GM12874 (cell line): ENCODE measurements around the gene RPL35A.

Experiments used
- TF ChIP-seq, protein P1 (sequence below): IDR thresholded peaks from 2 replicates; pipeline ENCODE4 v1.5.1; 2011; ENCODE audit warnings: low read depth, mild to moderate bottlenecking, control low read depth, low read length, moderate library complexity; ENCODE audit not compliant: insufficient read depth

The RPL35A gene

DNA sequence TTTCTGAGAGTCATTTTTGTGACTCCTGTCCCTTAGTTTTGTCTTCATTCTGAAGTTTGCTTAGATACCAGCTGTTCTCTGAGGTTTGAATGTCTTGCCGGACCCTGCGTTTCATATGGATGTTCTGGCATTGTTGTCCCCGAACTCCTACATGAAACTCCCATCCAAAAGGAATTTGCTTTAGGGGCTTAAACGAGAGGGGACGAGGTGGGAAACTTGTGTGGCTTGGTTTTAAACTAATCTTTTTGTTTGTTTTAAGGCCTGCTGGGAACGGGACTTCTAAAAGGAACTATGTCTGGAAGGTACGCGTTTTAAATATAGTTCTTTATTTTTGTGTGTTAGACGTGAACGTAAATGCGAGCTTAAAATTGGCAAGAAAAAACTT lies 679 bp downstream of the RPL35A start:
- TF ChIP-seq, protein P1, sequence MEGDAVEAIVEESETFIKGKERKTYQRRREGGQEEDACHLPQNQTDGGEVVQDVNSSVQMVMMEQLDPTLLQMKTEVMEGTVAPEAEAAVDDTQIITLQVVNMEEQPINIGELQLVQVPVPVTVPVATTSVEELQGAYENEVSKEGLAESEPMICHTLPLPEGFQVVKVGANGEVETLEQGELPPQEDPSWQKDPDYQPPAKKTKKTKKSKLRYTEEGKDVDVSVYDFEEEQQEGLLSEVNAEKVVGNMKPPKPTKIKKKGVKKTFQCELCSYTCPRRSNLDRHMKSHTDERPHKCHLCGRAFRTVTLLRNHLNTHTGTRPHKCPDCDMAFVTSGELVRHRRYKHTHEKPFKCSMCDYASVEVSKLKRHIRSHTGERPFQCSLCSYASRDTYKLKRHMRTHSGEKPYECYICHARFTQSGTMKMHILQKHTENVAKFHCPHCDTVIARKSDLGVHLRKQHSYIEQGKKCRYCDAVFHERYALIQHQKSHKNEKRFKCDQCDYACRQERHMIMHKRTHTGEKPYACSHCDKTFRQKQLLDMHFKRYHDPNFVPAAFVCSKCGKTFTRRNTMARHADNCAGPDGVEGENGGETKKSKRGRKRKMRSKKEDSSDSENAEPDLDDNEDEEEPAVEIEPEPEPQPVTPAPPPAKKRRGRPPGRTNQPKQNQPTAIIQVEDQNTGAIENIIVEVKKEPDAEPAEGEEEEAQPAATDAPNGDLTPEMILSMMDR = no peak

DNA sequence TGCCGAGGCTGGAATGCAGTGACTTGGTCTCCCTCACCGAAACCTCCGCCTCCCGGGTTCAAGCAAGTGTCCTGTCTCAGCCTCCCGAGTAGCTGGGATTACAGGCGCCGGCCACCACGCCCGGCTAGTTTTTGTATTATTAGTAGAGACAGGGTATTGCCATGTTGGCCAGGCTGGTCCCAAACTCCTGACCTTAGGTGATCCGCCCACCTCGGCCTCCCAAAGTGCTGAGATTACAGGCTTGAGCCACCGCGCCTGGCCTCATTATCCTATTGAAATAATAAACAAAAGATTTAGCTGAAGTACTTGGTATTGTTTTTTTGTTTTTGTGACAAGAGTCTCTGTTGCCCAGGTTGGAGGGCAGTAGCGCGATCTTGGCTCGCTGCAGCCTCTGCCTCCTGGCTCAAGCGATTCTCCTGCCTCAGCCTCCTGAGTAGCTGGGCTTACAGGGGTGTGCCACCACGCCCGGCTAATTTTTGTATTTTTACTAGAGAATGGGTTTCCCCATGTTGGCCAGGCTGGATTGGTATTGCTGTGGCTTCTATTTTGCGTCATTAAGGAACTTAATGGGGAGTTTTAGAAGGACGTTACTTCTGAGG lies 1.5 kb downstream of the RPL35A start:
- TF ChIP-seq, protein P1 = no peak

DNA sequence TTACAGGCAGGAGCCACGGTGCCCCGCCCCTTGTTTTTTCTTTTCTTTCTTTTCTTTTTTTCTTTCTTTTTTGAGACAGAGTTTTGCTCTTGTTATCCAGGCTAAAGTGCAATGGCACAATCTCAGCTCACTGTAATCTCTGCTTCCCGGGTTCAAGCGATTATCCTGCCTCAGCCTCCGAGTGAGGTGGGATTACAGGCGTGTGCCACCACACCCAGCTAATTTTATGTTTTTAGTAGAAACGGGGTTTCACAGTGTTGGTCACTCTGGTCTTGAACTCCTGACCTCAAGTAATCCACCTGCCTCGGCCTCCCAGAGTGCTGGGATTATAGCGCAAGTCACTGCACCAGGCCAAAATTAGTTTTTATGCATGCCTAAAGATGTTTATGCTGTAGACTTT lies 2.5 kb downstream of the RPL35A start:
- TF ChIP-seq, protein P1 = no peak

DNA sequence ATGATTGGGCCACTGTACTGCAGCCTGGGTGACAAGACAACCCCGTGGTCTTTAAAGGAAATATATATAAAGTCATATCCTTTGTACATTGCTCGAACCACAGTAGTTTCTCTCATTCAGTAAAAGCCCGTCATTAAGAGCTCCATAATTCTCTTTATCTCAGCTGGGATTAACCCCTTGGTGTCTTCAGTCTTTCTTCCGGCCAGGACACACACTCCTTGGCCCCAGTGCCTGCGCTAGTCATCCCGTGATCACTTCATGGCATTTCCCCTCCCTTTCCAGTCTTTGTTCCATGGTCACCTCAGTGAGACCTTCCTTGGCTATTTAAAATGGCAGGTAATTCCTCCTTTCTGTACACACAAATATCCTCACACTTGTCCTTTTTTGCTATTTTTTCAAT lies 3.3 kb downstream of the RPL35A start:
- TF ChIP-seq, protein P1 = no peak

DNA sequence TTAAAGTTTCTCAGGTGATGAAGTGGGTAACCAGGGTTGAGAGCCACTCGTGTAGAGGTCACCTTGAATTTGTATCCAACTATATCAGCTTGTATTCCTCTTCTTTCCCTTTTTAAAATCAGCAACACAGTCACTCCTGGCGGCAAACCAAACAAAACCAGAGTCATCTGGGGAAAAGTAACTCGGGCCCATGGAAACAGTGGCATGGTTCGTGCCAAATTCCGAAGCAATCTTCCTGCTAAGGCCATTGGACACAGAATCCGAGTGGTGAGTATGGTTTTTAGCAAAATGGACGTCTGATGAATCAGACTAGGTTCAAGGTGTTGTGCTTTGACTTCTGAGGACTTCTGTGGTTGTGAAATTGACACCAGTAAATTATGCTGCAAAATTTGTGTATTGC lies 3.9 kb downstream of the RPL35A start:
- TF ChIP-seq, protein P1 = no peak

DNA sequence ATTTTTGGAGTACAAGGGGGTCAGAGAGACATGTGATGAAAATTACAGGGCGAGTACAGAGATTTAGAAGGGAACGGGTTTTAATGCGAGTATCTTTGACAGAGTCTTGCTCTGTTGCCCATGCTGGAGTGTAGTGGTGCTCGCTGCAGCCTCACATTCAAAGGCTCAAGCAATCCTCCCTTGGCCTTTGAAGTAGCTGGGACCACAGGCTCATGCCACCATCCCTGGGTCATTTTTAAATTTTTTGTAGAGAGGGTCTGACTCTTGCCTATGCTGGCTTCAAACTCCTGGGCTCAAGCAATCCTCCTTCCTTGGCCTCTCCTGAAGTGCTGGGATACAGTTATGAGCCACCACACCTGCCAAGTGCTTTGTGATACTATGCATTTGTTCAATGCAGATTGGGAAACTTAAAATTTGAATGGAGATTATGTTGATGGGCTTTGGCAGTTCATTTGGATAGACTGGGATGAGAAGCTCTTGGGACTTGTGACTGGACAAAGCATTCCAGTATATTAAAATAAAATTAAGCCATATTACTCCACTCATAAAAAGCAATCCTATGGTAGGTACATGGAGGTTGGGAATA lies 6.0 kb downstream of the RPL35A start:
- TF ChIP-seq, protein P1 = no peak

DNA sequence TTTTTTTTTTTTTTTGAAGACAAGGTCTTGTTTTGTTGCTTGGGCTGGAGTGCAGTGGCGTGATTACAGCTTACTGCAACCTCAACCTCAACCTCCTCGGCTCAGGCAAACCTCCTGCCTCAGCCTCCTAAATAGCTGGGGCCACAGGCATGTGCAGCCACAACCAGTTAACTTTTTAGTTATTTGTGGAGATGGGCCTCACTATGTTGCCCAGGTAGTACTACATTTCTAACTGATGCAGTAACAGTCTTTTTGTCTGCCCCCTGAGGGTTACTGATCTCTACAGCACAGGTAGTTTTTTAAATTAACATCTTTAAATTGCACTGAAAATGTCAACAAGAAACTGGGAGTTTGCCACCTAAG lies 6.6 kb downstream of the RPL35A start:
- TF ChIP-seq, protein P1 = no peak
